Keratinocyte (primary cell): ENCODE data around the gene PAN3.

Source experiments
- CTCF ChIP-seq, 3 experiments: IDR thresholded peaks in 1 of 3; conservative IDR thresholded peaks in 1 of 3; optimal IDR thresholded peaks in 1 of 3; 2 replicates in 2 of 3; 3 replicates in 1 of 3; pipeline versions ENCODE3 to v1.5.1; 2011; ENCODE audit warnings: low read length in 3 of 3, mild to moderate bottlenecking in 3 of 3, moderate library complexity in 2 of 3, control low read depth in 1 of 3, inconsistent platforms in 1 of 3; ENCODE audit not compliant: insufficient read depth in 2 of 3; ENCODE audit errors: extremely low read depth in 1 of 3
- EZH2 ChIP-seq: IDR thresholded peaks from one replicate; pipeline ENCODE4 v1.6.1; 2012; ENCODE audit warnings: inconsistent platforms, mild to moderate bottlenecking, low read length, moderate library complexity

- TF ChIP-seq CTCF (optimal IDR thresholded peaks at IDR 0.05 in 1 of 3, IDR thresholded peaks at IDR 0.05 in 1 of 3, conservative IDR thresholded peaks at IDR 0.05 in 1 of 3; ENCODE audit: extremely low read depth in 1 of 3, insufficient read depth in 2 of 3, low read length in 3 of 3) (no peak), EZH2 (no peak)
Observed at GRCh38 chr13:28094306-28094705, 44.0 kb upstream of the PAN3 start.
